ENCODE data around the gene SGTA. TPM values are rescaled to one million over a fixed set of nuclear protein-coding genes. Genes with fewer than 3 reads are reported as not detected.

SGTA gene
- total RNA-seq, 2 donors from 2014 or later: 73.9 to 81.5 TPM

DNA sequence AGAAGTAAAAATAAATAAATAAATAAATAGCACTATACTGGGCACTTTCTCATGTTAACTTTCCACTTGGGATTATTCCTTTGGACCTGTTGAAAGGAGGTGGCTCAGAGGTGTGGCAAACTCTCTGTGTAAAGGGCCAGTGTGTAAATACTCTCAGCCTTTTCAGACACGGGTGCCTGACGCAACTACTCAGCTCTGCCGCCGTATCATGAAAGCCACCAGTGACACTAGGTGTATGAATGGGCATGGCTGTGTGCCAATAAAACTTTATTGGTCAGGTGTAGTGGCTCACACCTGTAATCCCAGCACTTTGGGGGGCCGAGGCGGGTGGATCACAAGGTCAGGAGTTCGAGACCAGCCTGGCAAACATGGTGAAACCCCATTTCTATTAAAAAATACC, 23.1 kb downstream of the SGTA start:
- Mint-ChIP-seq H3K9me3 (no peaks in the 10 kb centered on the region), H3K4me3 (no peak overlapping the region), H3K27me3 (ENCODE audit: insufficient read depth) (no peaks in the 10 kb centered on the region), H3K36me3 (ENCODE audit: low read depth) (peaks cover 56% of the 10 kb centered on the region), H3K27ac (no peak overlapping the region), H3K4me1 (no peaks in the 10 kb centered on the region)
- H3K27me3 ChIP-seq (ENCODE audit: control insufficient read depth, insufficient read depth, low read length, poor library complexity, severe bottlenecking): no peaks in the 10 kb centered on the region
- H3K4me1 ChIP-seq (ENCODE audit: control insufficient read depth, insufficient read depth, low read length): no peaks in the 10 kb centered on the region
- H3K9me3 ChIP-seq (ENCODE audit: control insufficient read depth, low read length): no peaks in the 10 kb centered on the region
- no peak for TF ChIP-seq CTCF (conservative IDR thresholded peaks at IDR 0.05)
- H3K9ac ChIP-seq (ENCODE audit: extremely low read depth, low read length, poor library complexity, severe bottlenecking): no peak overlapping the region
- H3K27ac ChIP-seq (ENCODE audit: low read depth, low read length): no peak overlapping the region
- peaks cover 64% of the 10 kb centered on the region for H3K36me3 ChIP-seq (ENCODE audit: control insufficient read depth, insufficient read depth, low read length)
- 82 to 95% methylated on average over 2 to 7 of the region's 7 CpGs for WGBS, 2 experiments (ENCODE audit: insufficient coverage in 1 of 2, insufficient read length in 1 of 2)
- H3K4me3 ChIP-seq (ENCODE audit: low read length): no peak overlapping the region
- no peak for DNase-seq

DNA sequence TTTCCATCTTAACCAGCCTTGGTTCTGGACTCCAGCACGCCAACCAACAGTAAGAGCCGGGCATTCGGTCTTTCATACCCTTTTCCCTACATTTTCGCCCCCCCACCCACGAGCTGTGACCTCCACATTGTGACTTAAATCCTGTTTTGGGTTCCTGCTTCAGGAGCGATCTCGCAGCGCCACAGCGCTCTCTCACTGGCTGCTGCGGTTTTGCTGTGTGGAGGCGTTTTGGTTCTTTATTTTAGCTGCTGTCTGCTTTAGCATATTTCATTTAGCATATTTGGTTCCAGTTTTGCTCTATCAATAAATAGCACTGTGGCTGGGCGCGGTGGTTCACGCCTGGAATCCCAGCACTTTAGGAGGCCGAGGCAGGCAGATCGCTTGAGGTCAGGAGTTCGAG, 23.7 kb downstream of the SGTA start:
- peaks cover 62% of the 10 kb centered on the region for H3K36me3 ChIP-seq (ENCODE audit: control insufficient read depth, insufficient read depth, low read length)

GRCh38 chr19:2758601-2759313, 24.3 kb downstream of the SGTA start:
- no peaks in the 10 kb centered on the region for H3K27me3 ChIP-seq (ENCODE audit: control insufficient read depth, insufficient read depth, low read length, poor library complexity, severe bottlenecking)
- no peak for DNase-seq
- Mint-ChIP-seq H3K9me3 (no peaks in the 10 kb centered on the region), H3K27ac (no peak overlapping the region), H3K27me3 (ENCODE audit: insufficient read depth) (no peaks in the 10 kb centered on the region), H3K4me1 (no peaks in the 10 kb centered on the region), H3K36me3 (ENCODE audit: low read depth) (peaks cover 54% of the 10 kb centered on the region), H3K4me3 (no peak overlapping the region)
- H3K9ac ChIP-seq (ENCODE audit: extremely low read depth, low read length, poor library complexity, severe bottlenecking): no peak overlapping the region
- no peak for TF ChIP-seq CTCF (conservative IDR thresholded peaks at IDR 0.05)
- H3K9me3 ChIP-seq (ENCODE audit: control insufficient read depth, low read length): no peaks in the 10 kb centered on the region
- H3K4me1 ChIP-seq (ENCODE audit: control insufficient read depth, insufficient read depth, low read length): no peaks in the 10 kb centered on the region
- WGBS, 2 experiments (ENCODE audit: insufficient coverage in 1 of 2, insufficient read length in 1 of 2): 96 to 98% methylated on average over 15 to 17 of the region's 17 CpGs
- no peak overlapping the region for H3K27ac ChIP-seq (ENCODE audit: low read depth, low read length)
- H3K36me3 ChIP-seq (ENCODE audit: control insufficient read depth, insufficient read depth, low read length): peaks cover 59% of the 10 kb centered on the region
- H3K4me3 ChIP-seq (ENCODE audit: low read length): no peak overlapping the region

More for the DNA sequence above, 23.7 kb downstream of the SGTA start:
- Histone ChIP-seq H3K4me3 (ENCODE audit: low read length) (no peak overlapping the region), H3K27me3 (ENCODE audit: control insufficient read depth, insufficient read depth, low read length, poor library complexity, severe bottlenecking) (no peaks in the 10 kb centered on the region), H3K27ac (ENCODE audit: low read depth, low read length) (no peak overlapping the region), H3K4me1 (ENCODE audit: control insufficient read depth, insufficient read depth, low read length) (no peaks in the 10 kb centered on the region), H3K9ac (ENCODE audit: extremely low read depth, low read length, poor library complexity, severe bottlenecking) (no peak overlapping the region), H3K9me3 (ENCODE audit: control insufficient read depth, low read length) (no peaks in the 10 kb centered on the region)
- TF ChIP-seq CTCF (conservative IDR thresholded peaks at IDR 0.05): no peak
- H3K9me3 Mint-ChIP-seq: no peaks in the 10 kb centered on the region
- no peaks in the 10 kb centered on the region for H3K27me3 Mint-ChIP-seq (ENCODE audit: insufficient read depth)
- no peak overlapping the region for H3K27ac Mint-ChIP-seq
- H3K4me3 Mint-ChIP-seq: no peak overlapping the region
- no peaks in the 10 kb centered on the region for H3K4me1 Mint-ChIP-seq
- peaks cover 52% of the 10 kb centered on the region for H3K36me3 Mint-ChIP-seq (ENCODE audit: low read depth)
- WGBS, 2 experiments (ENCODE audit: insufficient coverage in 1 of 2, insufficient read length in 1 of 2): 92 to 96% methylated on average over 14 to 17 of the region's 17 CpGs
- no peak for DNase-seq
